Measurements from ENCODE around the gene YIPF4.

Gene YIPF4

GRCh38 chr2:32249731-32250236 is 27.9 kb upstream of the YIPF4 start:
- TF ChIP-seq YY1 (IDR thresholded peaks at IDR 0.05; ENCODE audit: low read depth), result no peak
- no peak for TF ChIP-seq TCF12 (IDR thresholded peaks at IDR 0.05; ENCODE audit: low read depth)
- no peak for TF ChIP-seq CEBPB (IDR thresholded peaks at IDR 0.05)
- TF ChIP-seq, protein P1, sequence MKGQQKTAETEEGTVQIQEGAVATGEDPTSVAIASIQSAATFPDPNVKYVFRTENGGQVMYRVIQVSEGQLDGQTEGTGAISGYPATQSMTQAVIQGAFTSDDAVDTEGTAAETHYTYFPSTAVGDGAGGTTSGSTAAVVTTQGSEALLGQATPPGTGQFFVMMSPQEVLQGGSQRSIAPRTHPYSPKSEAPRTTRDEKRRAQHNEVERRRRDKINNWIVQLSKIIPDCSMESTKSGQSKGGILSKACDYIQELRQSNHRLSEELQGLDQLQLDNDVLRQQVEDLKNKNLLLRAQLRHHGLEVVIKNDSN (IDR thresholded peaks at IDR 0.05), result no peak
- no peak for TF ChIP-seq NFIC (IDR thresholded peaks at IDR 0.05)

- TF ChIP-seq TAF1 (IDR thresholded peaks at IDR 0.05; ENCODE audit: low read depth) (no peak), FOXM1 (IDR thresholded peaks at IDR 0.05; ENCODE audit: borderline replicate concordance, low read depth) (no peak), CREB1 (IDR thresholded peaks at IDR 0.05; ENCODE audit: low read depth) (no peak), ZBTB7A (IDR thresholded peaks at IDR 0.05; ENCODE audit: low read depth) (no peak), TCF12 (IDR thresholded peaks at IDR 0.05; ENCODE audit: low read depth) (no peak), YY1 (IDR thresholded peaks at IDR 0.05; ENCODE audit: low read depth) (no peak), RAD21 (IDR thresholded peaks at IDR 0.05; ENCODE audit: low read depth) (no peak), TEAD4 (IDR thresholded peaks at IDR 0.05) (no peak), MAX (IDR thresholded peaks at IDR 0.05) (no peak), EGR1 (IDR thresholded peaks at IDR 0.05) (no peak), CEBPB (IDR thresholded peaks at IDR 0.05) (no peak), EP300 (IDR thresholded peaks at IDR 0.05; ENCODE audit: borderline replicate concordance) (no peak), NFIC (IDR thresholded peaks at IDR 0.05) (no peak)
- TF ChIP-seq, protein P2, sequence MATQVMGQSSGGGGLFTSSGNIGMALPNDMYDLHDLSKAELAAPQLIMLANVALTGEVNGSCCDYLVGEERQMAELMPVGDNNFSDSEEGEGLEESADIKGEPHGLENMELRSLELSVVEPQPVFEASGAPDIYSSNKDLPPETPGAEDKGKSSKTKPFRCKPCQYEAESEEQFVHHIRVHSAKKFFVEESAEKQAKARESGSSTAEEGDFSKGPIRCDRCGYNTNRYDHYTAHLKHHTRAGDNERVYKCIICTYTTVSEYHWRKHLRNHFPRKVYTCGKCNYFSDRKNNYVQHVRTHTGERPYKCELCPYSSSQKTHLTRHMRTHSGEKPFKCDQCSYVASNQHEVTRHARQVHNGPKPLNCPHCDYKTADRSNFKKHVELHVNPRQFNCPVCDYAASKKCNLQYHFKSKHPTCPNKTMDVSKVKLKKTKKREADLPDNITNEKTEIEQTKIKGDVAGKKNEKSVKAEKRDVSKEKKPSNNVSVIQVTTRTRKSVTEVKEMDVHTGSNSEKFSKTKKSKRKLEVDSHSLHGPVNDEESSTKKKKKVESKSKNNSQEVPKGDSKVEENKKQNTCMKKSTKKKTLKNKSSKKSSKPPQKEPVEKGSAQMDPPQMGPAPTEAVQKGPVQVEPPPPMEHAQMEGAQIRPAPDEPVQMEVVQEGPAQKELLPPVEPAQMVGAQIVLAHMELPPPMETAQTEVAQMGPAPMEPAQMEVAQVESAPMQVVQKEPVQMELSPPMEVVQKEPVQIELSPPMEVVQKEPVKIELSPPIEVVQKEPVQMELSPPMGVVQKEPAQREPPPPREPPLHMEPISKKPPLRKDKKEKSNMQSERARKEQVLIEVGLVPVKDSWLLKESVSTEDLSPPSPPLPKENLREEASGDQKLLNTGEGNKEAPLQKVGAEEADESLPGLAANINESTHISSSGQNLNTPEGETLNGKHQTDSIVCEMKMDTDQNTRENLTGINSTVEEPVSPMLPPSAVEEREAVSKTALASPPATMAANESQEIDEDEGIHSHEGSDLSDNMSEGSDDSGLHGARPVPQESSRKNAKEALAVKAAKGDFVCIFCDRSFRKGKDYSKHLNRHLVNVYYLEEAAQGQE (IDR thresholded peaks at IDR 0.05; ENCODE audit: low read depth), result no peak
- TF ChIP-seq, protein P1 (IDR thresholded peaks at IDR 0.05), result no peak
Measured at GRCh38 chr2:32250290-32250689, 27.4 kb upstream of the YIPF4 start.

GRCh38 chr2:32258242-32258641 is 19.5 kb upstream of the YIPF4 start:
- TF ChIP-seq FOXM1 (IDR thresholded peaks at IDR 0.05; ENCODE audit: borderline replicate concordance, low read depth) (no peak), TCF12 (IDR thresholded peaks at IDR 0.05; ENCODE audit: low read depth) (no peak), ZBTB7A (IDR thresholded peaks at IDR 0.05; ENCODE audit: low read depth) (no peak), CEBPB (IDR thresholded peaks at IDR 0.05) (no peak), NFIC (IDR thresholded peaks at IDR 0.05) (no peak), CREB1 (IDR thresholded peaks at IDR 0.05; ENCODE audit: low read depth) (no peak), TAF1 (IDR thresholded peaks at IDR 0.05; ENCODE audit: low read depth) (no peak), RAD21 (IDR thresholded peaks at IDR 0.05; ENCODE audit: low read depth) (no peak)
- TF ChIP-seq, protein P1 (IDR thresholded peaks at IDR 0.05), result no peak

DNA sequence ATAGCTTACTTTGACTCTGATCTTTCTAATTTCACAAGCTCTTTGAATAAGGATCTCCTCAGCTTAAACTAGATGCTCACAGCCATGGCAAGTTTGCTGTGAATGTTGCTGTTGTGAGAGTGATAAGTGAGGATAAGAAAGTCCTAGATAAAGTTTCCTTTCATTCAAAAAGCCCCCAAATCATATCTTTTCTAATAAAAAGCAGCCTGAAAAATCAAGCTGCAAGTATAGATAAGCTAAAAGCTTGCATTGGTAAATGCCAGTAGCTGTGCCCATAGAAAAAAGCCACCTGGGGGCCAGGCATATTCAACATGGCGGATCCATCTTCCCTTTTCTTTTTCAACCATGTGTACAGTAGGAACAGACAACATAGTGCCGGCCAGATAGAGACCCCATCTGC is 17.3 kb upstream of the YIPF4 start:
- TF ChIP-seq CREB1 (IDR thresholded peaks at IDR 0.05; ENCODE audit: low read depth) (no peak), RAD21 (IDR thresholded peaks at IDR 0.05; ENCODE audit: low read depth) (no peak), FOXM1 (IDR thresholded peaks at IDR 0.05; ENCODE audit: borderline replicate concordance, low read depth) (no peak), NFIC (IDR thresholded peaks at IDR 0.05) (no peak), EGR1 (IDR thresholded peaks at IDR 0.05) (no peak), MAX (IDR thresholded peaks at IDR 0.05) (no peak), ZBTB7A (IDR thresholded peaks at IDR 0.05; ENCODE audit: low read depth) (no peak), TEAD4 (IDR thresholded peaks at IDR 0.05) (no peak), YY1 (IDR thresholded peaks at IDR 0.05; ENCODE audit: low read depth) (no peak), TCF12 (IDR thresholded peaks at IDR 0.05; ENCODE audit: low read depth) (no peak), EP300 (IDR thresholded peaks at IDR 0.05; ENCODE audit: borderline replicate concordance) (no peak), CEBPB (IDR thresholded peaks at IDR 0.05) (no peak), TAF1 (IDR thresholded peaks at IDR 0.05; ENCODE audit: low read depth) (no peak)
- TF ChIP-seq, protein P2 (IDR thresholded peaks at IDR 0.05; ENCODE audit: low read depth), result no peak
- TF ChIP-seq, protein P1 (IDR thresholded peaks at IDR 0.05), result no peak

DNA sequence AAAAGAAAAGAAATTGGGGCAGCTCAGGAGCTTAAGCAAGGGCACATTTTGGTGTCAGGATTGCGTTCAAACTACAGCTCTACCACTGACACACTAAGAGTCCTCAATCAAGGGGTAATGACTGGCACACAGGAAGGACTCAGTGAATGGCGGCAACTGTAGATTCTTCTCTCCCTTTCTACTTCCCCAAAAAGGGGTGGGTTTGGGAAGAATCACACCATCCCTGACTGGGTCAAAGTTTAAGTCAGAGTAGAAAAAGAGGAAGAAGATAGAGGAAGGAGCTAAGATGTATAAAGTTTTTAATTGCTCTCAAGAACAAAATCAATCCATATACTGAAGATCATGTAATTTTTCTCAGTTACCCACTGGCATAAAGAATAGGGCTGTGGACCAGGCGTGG is 15.6 kb upstream of the YIPF4 start:
- TF ChIP-seq, protein P2 (IDR thresholded peaks at IDR 0.05; ENCODE audit: low read depth), result no peak
- TF ChIP-seq, protein P1 (IDR thresholded peaks at IDR 0.05), result no peak
- no peak for TF ChIP-seq TCF12 (IDR thresholded peaks at IDR 0.05; ENCODE audit: low read depth)
- TF ChIP-seq TAF1 (IDR thresholded peaks at IDR 0.05; ENCODE audit: low read depth), result no peak
- no peak for TF ChIP-seq NFIC (IDR thresholded peaks at IDR 0.05)
- no peak for TF ChIP-seq FOXM1 (IDR thresholded peaks at IDR 0.05; ENCODE audit: borderline replicate concordance, low read depth)
- no peak for TF ChIP-seq RAD21 (IDR thresholded peaks at IDR 0.05; ENCODE audit: low read depth)
